ENCODE results near the gene SNX11. TPM values are rescaled to one million over a fixed set of nuclear protein-coding genes. Genes with fewer than 3 reads are reported as not detected.

Gene SNX11
- total and polyA plus RNA-seq, 2 donors (not counting 3 experiments of a cell fraction or from before 2014, with no cell fraction given) = 23.4 to 26.2 TPM

- Histone ChIP-seq H3K9ac (replicated peaks; ENCODE audit: extremely low read depth, insufficient read depth, low read length) (no peak overlapping the region), H3K36me3 (ENCODE audit: control insufficient read depth in 2 of 2, extremely low read depth in 1 of 2, insufficient read depth in 2 of 2, low read length in 2 of 2) (no peaks in the 10 kb centered on the region), H3K27me3 (ENCODE audit: control insufficient read depth in 2 of 2, insufficient read depth in 2 of 2, low read length in 2 of 2) (peaks cover 38 to 42% of the 10 kb centered on the region in 2 experiments), H3K4me3 (replicated peaks in 1 of 3; ENCODE audit: insufficient read depth in 1 of 3, low read depth in 1 of 3, low read length in 3 of 3) (no peak overlapping the region), H3K79me2 (ENCODE audit: control insufficient read depth, insufficient read depth, low read length) (no peaks in the 10 kb centered on the region), H3K9me3 (replicated peaks; ENCODE audit: control insufficient read depth, insufficient read depth, low read length) (no peaks in the 10 kb centered on the region), H3K4me2 (ENCODE audit: insufficient read depth, low read length) (no peak overlapping the region), H2AFZ (ENCODE audit: low read depth, low read length) (no peak overlapping the region), H3K4me1 (ENCODE audit: control insufficient read depth, extremely low read depth, insufficient read depth, low read length) (no peaks in the 10 kb centered on the region), H3K9me1 (replicated peaks; ENCODE audit: control insufficient read depth, extremely low read depth, insufficient read depth, low read length) (no peaks in the 10 kb centered on the region), H3K27ac (ENCODE audit: insufficient read depth, low read depth, low read length) (no peak overlapping the region), H4K20me1 (replicated peaks; ENCODE audit: control insufficient read depth, extremely low read depth, insufficient read depth, low read length) (no peaks in the 10 kb centered on the region)
- ChIA-PET CTCF (interaction anchor here (1.0 to 1.6 kb wide), 6 partner anchors 9 to 463 kb away, joined by 3 to 5 read pairs (median 4); no protein-coding TSS in a partner anchor), POLR2A (no interaction called here)
- no TSS peak for BruUV-seq (replicated peaks)
- dilution Hi-C loops (cut with MboI; ENCODE audit: extremely low pct_ligation_motif_present, low sequenced_read_pairs) = no loop called here
- DNase-seq (ENCODE audit: low read depth, low spot score) = no peak
- peak; percentile 18 for FAIRE-seq
- intact Hi-C loops (cut with micrococcal nuclease) = loop anchor here (5.0 kb wide), 1 partner anchor 466 kb away; the partner anchor contains the start of gene HOXB8
- TF ChIP-seq GATA2 (IDR thresholded peaks at IDR 0.05; ENCODE audit: insufficient read depth, insufficient read length, low read depth, low read length) (no peak), POLR2AphosphoS5 (IDR thresholded peaks at IDR 0.05; ENCODE audit: insufficient read depth, low read depth, low read length) (no peak), POLR2A (IDR thresholded peaks at IDR 0.05; ENCODE audit: low read depth, low read length) (no peak), MAX (IDR thresholded peaks at IDR 0.05; ENCODE audit: insufficient read depth, insufficient read length) (no peak), CTCF (IDR thresholded peaks at IDR 0.05; ENCODE audit: extremely low read depth in 1 of 2, insufficient read depth in 1 of 2, low read depth in 1 of 2, low read length in 2 of 2) (no peak), EZH2 (IDR thresholded peaks at IDR 0.05; ENCODE audit: borderline replicate concordance, low read depth, low read length, severe bottlenecking) (no peak), FOS (IDR thresholded peaks at IDR 0.05; ENCODE audit: borderline replicate concordance, insufficient read depth, low read length) (no peak), MYC (IDR thresholded peaks at IDR 0.05; ENCODE audit: low read depth, low read length) (no peak), JUN (IDR thresholded peaks at IDR 0.05; ENCODE audit: borderline replicate concordance, insufficient read depth, insufficient read length, low read depth) (no peak)
Observed at GRCh38 chr17:48151220-48151619, 43.7 kb downstream of the SNX11 start.

Data from endothelial cell of umbilical vein (primary cell).